ENCODE results near the gene KCNK15.
"Not testable (repeated sequence)": the region's sequence is repeated elsewhere in the genome, so short reads cannot be mapped to it uniquely, and the experiment has no call there.

The KCNK15 gene

GRCh38 chr20:44759595-44759994 lies 13.9 kb downstream of the KCNK15 start:
- no peak for DNase-seq (ENCODE audit: low spot score)

GRCh38 chr20:44761423-44761822 lies 15.8 kb downstream of the KCNK15 start:
- no peak for DNase-seq (ENCODE audit: low spot score)

DNA sequence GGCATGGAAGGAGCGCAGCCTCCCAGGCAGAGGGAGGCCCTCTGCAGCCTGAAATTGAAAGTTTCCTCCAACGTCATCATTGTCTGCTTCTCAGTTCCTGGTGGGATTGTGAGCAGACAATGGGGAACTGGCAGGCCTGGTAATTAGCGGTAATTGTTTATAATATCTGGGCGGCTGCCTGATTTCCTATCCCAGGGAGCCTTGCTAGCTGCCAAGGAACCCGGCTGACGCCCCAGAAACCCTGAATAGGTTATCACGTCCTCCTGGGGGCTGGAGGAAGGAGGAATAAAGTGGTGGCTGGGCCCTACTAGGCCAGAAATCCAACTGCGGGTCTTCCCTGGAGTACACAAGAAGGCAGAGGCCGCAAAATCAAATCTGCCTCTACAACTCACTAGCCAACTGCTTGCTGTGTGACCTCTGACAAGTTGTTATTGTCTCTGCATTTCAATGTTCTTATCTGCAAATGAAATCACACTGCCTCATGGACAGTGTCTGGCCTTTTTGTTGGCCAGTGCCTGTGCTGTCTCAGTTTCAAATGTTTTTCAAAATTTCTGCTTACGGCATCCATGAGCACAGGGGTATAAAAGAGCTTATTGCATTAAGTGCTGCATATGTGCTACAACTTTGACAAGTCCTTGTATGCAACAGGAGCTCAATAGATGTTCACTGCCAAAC lies 16.9 kb downstream of the KCNK15 start:
- no peak for DNase-seq (ENCODE audit: low spot score)

GRCh38 chr20:44763798-44764197 lies 18.1 kb downstream of the KCNK15 start:
- not testable (repeated sequence) for DNase-seq (ENCODE audit: low spot score)

DNA sequence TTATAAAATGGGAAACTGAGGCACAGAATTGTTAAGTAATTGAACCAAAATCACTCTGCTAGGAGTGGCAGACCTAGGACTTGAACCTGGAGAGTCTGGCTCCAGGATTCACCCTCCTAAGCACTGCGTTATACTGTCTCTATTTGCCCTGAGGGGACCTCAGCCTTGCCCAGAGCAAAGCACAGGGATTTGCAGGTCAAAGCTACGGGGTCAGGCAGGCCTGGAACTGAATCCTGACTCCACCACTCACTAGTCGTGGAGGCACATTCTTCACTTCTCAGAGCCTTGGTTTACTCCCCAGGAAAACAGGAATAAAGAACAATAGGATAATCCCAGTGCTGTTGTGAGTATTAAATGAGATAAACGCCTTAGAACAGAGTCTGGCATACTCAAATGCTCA lies 19.4 kb downstream of the KCNK15 start:
- no peak for DNase-seq (ENCODE audit: low spot score)

DNA sequence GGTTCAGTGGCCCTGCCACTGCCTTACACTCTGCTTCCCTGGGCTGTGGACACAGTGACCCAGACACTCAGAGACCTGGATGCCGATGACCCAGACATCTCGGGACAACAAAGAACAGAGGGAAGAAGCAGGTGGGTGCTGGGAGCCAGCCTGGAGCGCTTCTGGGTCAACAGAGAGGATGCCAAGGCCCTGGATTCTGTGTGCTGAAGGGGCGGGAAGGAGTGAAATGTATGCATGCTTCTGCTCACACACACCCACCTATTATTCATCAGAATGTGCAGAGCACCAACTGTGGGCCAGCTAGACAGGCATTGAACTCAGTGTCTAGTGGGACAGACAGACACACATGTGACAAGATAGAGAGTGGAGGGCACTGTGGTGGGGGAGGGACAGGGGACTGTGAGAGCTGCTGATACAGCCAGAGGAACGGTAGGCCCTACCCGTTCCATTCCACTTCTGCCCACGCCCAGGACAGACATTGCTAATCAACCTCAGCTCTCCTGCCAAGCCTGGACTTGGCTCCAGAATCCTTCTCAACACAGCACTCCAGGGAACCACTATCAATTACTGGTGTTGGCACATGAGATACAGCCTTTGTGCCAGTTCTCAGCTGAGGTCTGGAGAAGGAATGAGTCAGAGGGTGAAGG lies 20.2 kb downstream of the KCNK15 start:
- peak; percentile 41 for DNase-seq (ENCODE audit: low spot score)

GRCh38 chr20:44768256-44768655 lies 22.6 kb downstream of the KCNK15 start:
- DNase-seq (ENCODE audit: low spot score) = no peak

GRCh38 chr20:44768854-44769480 lies 23.3 kb downstream of the KCNK15 start:
- DNase-seq (ENCODE audit: low spot score) = no peak

- no peak for DNase-seq (ENCODE audit: low spot score)
These were observed 23.8 kb downstream of the KCNK15 start for GRCh38 chr20:44769481-44769863.

DNA sequence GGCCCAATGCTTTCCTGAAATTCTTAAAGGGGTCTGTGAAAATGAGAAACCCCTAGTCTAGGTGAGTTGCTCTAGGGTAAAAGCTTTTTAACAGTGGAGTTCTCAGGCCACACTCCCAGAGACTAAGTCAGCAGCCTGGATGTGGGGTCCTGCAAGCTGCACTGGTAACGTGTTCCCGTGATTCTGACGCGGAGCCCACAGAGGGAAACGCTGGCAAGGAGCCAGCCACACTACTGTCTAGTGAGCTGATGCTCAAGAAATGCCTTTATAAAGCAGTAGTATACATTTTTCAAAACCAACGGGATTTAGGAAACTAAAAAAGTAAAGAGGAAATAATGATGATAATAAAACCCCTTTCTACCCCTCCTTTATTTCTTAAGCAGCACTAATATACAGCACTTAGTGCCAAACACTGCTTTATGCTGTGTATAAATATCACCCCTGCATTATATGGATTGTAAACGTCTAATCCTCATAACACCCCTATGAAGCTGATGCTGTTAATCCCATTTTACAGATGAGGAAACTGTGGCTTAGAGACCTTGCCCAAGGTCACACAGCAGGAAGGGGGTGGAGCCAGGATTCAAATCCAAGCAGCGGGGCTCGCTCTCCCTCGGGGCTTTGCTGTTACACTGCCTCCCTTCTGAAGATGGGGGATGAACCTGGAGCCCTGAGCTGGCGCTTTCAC lies 25.0 kb downstream of the KCNK15 start:
- DNase-seq (ENCODE audit: low spot score) = no peak

DNA sequence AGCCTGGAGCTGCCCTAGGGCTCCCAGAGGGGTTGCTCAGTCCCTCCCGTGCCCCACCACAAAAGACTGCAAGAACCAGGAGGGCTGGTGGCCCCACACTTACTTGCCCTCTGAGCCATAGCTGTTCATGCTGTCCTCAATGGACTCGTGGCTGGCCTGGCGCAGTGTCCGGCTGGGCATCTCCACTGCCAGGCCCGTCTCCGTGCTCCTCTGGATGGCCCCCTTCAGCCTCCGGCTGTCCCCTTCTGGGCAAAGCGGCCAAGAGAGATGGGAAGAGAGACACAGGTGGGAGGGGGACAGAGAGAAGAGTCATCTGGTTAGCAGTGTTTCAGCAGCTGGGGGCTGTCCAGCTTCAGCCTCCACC lies 25.5 kb downstream of the KCNK15 start:
- no peak for DNase-seq (ENCODE audit: low spot score)

DNA sequence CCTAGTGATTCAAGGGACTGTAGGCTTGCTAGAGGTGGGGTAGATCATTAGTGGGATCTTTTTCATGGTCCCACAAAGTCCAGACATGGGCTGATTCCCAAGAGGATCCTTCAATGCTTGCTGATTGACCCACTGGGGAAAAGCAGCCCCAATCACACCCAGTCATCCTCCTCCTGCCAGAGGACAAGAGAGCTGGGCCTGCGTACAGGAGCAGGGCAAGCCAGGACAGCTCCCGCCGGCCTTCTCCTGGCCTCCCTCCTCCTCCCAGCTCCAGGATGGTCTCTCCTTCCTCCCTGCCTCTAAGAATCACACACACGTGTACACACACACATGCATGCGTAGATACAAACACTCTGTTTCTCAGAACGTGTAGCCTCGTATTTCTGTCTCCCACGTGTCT lies 27.0 kb downstream of the KCNK15 start:
- no peak for DNase-seq (ENCODE audit: low spot score)

GRCh38 chr20:44773070-44773829 lies 27.6 kb downstream of the KCNK15 start:
- DNase-seq (ENCODE audit: low spot score) = no peak

GRCh38 chr20:44776980-44777379 lies 31.3 kb downstream of the KCNK15 start:
- peak; percentile 65 for DNase-seq (ENCODE audit: low spot score)

- DNase-seq (ENCODE audit: low spot score) = peak; percentile 77
These were observed 34.6 kb downstream of the KCNK15 start for GRCh38 chr20:44780226-44780625.

DNA sequence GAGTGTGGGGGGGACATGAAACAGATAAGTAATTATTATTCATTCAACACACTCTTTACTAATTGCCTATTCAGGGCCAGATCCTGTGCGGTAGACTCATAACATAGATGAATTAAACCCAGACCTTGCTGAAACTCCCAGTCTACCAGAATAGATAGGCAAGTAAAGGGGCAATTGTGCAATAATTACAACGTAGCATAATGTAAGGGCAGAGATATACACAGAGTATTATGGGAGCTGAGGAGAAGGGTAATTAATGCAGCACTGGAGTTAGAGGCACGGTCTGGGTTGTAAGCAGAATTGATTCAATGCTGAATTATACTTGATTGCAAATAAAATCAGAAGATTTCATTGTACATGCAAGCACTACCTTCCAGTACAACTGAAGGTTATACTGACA lies 35.5 kb downstream of the KCNK15 start:
- DNase-seq (ENCODE audit: low spot score) = no peak

GRCh38 chr20:44781791-44782190 lies 36.1 kb downstream of the KCNK15 start:
- no peak for DNase-seq (ENCODE audit: low spot score)

GRCh38 chr20:44784688-44785087 lies 39.0 kb downstream of the KCNK15 start:
- no peak for DNase-seq (ENCODE audit: low spot score)

DNA sequence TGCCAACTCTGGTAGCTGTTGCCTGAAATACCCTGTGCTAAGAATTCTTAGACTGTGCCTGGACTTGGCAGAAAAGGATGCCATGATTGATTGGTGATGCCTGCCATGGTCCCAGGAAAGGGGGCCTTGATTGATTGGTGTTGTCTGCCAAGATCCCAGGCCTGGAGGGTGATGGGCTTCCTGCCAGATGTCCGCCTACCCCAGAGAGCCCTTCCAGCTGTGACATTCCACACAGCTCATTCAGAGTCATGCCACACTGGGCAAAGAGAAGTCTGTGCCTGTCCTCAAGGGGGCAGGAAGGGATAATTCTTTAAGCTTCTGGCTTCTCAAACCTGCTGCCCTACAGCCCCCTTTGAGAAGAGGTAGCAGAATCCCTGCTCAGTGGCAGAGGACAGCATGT lies 40.1 kb downstream of the KCNK15 start:
- peak; percentile 85 for DNase-seq (ENCODE audit: low spot score)

DNA sequence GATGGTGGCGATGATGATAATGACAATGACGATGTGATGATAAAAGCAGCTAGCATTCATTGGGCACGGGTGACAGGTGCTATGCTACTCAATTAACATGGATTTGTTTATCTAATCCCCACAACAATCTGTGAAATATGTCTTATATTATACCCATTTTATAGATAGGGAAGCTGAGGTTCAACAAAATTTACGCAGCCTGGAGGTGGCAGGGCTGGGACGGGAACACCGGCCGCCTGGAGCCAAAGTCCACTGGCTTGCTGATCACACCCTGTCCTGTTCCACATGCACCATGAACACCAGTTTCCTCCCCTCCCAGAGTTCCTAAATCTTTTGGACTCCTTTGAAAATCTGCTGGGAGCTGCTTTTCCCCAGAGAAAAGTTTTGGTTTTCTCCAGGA lies 41.6 kb downstream of the KCNK15 start:
- no peak for DNase-seq (ENCODE audit: low spot score)

DNA sequence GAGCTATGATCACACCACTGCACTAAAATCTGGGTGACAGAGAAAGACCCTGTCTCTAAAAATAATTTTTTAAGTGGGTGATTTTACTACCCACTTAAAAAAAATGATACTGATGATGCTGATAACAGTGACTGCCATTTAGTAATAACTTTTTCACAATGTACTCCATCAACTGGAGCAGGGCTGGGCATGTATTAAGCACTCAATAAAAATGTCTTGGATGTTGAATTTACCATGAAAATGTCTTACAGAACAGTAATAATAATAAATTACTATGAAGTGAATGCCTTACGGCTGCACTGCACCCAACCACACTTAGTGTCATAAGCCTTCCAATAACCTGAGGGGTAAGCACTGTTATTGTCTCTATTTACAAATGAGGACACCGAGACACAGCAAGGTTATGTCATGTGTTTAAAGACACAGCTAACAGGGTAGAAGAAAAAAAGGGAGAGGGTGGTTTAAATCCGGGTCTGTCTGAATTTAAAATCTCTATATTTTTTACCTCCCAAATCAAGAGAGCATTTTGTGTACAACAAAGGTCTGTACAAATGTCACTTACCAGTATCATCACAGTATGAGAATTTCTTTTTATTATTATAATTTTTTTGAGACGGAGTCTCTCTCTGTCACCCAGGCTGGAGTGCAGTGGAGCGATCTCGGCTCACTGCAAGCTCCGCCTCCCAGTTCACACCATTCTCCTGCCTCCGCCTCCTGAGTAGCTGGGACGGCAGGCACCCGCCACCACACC lies 43.2 kb downstream of the KCNK15 start:
- no peak for DNase-seq (ENCODE audit: low spot score)

Data from iPS-NIHi11 (cell line).